GM19328 (cell line): ENCODE results near the gene PSPC1.
"Not testable (repeated sequence)": the region's sequence is repeated elsewhere in the genome, so short reads cannot be mapped to it uniquely, and the experiment has no call there.

Source experiments
- ATAC-seq: cut with Tn5 transposase; IDR thresholded peaks from one replicate; pipeline ENCODE4 v1.9.1; 2021; ENCODE audit warnings: mild to moderate bottlenecking, moderate library complexity; ENCODE audit not compliant: unreplicated experiment

PSPC1 gene

DNA sequence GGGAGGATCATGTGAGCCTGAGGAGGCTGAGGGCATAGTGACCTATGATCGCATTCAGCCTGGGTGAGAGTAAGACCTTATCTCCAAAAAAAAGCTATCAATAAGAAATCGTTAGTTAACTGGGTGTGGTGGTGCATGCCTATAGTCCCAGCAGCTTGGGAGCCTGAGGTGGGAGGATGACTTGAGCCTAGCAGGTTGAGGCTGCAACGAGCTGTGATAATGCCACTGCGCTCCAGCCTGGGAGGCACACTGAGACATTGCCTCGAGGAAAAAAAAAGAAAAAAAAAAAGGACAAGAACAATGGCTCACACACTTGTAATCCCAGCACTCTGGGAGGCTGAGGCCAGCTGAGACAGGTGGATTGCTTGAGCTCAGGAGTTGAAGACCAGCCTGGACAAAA lies 16.2 kb downstream of the PSPC1 start:
- no peak for ATAC-seq

GRCh38 chr13:19764237-19764636 lies 18.5 kb downstream of the PSPC1 start:
- no peak for ATAC-seq

DNA sequence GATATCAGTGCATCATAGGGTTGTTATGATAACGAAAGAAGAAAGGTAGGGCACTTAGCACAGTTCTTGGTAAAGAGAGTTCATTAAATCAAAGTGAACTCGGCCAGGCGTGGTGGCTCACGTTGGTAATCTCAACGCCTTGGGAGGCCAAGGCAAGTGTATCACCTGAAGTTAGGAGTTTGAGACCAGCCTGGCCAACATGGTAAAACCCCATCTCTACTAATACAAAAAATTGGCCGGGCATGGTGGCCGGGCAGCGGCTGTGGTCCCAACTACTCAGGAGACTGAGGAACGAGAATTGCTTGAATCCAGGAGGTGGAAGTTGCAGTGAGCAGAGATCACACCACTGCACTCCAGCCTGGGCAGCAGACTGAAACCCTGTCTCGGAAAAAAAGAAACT lies 19.1 kb downstream of the PSPC1 start:
- ATAC-seq = no peak

DNA sequence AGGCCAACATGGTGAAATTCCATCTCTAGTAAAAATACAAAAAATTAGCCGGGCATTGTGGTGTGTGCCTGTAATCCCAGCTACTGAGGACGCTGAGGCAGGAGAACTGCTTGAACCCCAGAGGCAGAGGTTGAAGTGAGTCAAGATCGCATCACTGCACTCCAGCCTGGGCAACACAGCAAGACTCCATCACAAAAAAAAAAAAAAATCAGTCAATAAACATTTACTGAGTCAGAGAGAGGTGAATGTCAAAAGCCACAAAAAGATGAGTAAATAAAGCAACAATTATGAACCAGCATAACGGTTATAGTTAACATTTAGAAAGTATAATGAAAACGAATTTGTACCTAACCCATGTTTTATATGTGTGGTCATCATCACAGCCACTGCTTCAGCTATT lies 23.1 kb downstream of the PSPC1 start:
- ATAC-seq = no peak

- no peak for ATAC-seq
Measured at GRCh38 chr13:19742643-19743042, 40.1 kb downstream of the PSPC1 start.

- ATAC-seq = no peak
Measured at GRCh38 chr13:19737844-19738557, 44.7 kb downstream of the PSPC1 start.

GRCh38 chr13:19726611-19727010 lies 56.1 kb downstream of the PSPC1 start:
- no peak for ATAC-seq

DNA sequence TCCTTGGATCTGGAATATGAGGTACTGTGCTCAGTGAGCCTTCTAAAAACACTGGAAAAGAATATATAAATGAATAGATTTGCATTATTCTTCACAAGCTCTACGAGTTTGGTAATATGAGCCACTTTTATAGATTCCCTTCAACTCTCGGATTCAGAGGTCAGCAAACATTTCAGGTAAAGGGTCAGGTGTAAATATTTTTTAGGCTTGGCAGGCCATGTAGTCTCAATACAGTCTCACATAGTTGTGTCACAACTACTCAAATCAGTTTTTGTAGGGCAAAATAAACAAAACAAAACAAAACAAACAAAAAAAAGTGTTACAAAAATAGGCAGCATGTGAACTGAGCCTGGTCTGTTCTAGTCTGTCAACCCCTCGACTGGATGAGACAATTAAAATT lies 57.4 kb downstream of the PSPC1 start:
- ATAC-seq = no peak

DNA sequence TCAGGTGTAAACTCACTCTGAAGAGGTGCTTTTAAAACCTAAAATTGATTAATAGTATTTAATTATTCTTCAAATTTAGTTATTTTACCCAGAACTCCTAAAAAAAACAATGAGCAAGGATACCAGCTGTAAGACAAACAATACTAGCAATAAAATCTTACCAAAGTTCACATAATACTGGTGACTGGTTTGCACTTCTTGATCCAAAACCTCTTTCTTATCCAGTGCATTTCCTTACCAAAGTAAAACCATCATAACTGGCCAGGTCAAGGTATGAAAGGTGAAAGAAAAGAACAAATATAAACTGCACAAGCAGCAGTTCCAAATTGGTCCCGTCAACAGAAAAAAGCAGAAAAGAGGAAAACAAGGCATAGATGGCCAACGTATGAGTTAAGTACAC lies 62.7 kb downstream of the PSPC1 start:
- no peak for ATAC-seq

GRCh38 chr13:19713186-19713965 lies 69.4 kb downstream of the PSPC1 start:
- ATAC-seq = no peak

DNA sequence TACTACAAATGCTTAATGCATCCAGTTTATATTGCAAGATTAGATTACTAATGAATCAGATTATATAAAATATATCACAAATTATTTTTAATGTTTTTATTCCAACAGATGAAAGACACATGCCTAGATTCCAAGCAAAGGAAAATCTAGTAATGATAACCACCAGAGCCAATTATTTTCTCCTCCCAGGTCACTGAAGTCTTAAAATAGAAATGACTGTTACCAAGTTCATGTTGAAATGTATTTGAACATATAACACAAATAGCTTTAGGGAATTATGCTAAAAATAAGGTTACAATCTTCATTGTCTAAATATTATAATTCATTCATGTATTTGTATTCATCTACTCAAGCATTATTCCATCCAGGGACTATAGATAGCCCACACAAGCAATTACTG lies 73.0 kb downstream of the PSPC1 start:
- not testable (repeated sequence) for ATAC-seq

- not testable (repeated sequence) for ATAC-seq
Measured at GRCh38 chr13:19709039-19709438, 73.7 kb downstream of the PSPC1 start.

GRCh38 chr13:19704256-19704655 lies 78.5 kb downstream of the PSPC1 start:
- ATAC-seq = not testable (repeated sequence)

- ATAC-seq = not testable (repeated sequence)
Measured at GRCh38 chr13:19701619-19702018, 81.1 kb downstream of the PSPC1 start.

GRCh38 chr13:19700963-19701362 lies 81.8 kb downstream of the PSPC1 start:
- not testable (repeated sequence) for ATAC-seq

DNA sequence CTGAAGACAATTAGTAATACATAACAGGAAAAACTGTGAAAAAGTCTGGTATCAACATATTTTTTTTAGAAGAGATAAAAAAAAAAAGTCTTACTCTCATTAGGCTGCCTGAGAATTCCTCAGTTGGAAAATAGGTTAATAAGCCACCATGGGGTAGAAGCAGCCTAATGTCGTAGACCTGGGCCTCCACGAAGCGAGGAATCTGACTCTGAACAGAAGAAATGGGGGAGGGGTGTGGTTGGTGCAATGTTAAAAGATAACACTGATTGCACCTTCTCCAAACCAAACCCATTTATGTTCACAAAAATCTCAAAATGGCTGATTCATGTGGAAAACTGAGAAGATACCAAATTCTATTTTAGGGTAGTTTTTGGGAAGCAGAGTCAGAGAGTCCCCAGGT lies 86.9 kb downstream of the PSPC1 start:
- ATAC-seq = no peak

DNA sequence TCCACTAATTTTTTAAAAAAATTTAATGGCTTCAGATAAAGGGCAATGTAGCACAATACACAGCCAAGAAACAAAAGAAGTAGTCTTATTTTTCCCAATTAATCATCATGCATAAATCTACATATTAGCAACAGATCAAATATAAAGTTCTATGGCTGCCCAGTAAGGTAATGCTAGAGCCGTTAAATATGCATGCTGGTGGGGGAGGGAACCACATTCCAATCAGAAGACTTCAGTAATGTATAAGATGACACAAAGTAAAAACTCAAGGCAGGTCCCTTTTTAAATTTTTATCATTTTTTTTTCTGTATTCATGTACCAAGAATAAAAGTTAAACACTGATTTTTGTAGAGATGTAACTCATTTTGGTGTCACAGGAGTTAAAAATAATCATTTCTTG lies 87.3 kb downstream of the PSPC1 start:
- ATAC-seq = no peak

DNA sequence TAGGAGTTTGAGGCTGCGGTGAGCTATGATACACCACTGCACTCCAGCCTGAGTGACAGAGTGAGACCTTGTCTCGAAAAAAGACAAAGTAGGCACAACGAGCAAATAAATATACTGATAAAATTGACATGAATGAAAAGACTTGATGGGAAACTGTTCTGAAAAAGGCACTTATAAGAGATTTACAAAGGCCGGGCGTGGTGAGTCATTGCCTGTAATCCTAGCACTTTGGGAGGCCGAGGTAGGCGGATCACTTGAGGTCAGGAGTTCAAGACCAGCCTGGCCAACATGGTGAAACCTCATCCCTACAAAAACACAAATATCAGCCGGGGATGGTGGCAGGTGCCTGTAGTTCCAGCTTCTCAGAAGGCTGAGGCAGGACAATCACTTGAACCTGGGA lies 91.3 kb downstream of the PSPC1 start:
- ATAC-seq = not testable (repeated sequence)

GRCh38 chr13:19685437-19685836 lies 97.3 kb downstream of the PSPC1 start:
- no peak for ATAC-seq

- ATAC-seq = no peak
Measured at GRCh38 chr13:19685034-19685433, 97.7 kb downstream of the PSPC1 start.

GRCh38 chr13:19681517-19681916 lies 101.2 kb downstream of the PSPC1 start:
- no peak for ATAC-seq

GRCh38 chr13:19680751-19681150 lies 102.0 kb downstream of the PSPC1 start:
- no peak for ATAC-seq
